Karpas-422 (cell line): ENCODE data around the gene SLC2A9. TPM values are rescaled to one million over a fixed set of nuclear protein-coding genes. Genes with fewer than 3 reads are reported as not detected.

Source experiments
- DNase-seq: peaks from one replicate; pipeline ENCODE4 v3.0.0-alpha.2; 2015
- H2AFZ ChIP-seq: fragments of 200-600 bp; sonication (generic); 2 replicates; pipeline ENCODE4 v1.6.1; 2014; ENCODE audit warnings: antibody characterized with exemption, low read length, mixed read lengths
- H3K27ac ChIP-seq: fragments of 200-600 bp; sonication (generic); 2 replicates; pipeline ENCODE4 v1.5.1; 2014; ENCODE audit warnings: mild to moderate bottlenecking, low read length, moderate library complexity
- H3K27me3 ChIP-seq: fragments of 200-600 bp; sonication (generic); 2 replicates; pipeline ENCODE4 v1.6.1; 2014; ENCODE audit warnings: low read length, mixed read lengths
- H3K36me3 ChIP-seq: fragments of 200-600 bp; sonication (generic); 2 replicates; pipeline ENCODE4 v1.6.1; 2014; ENCODE audit warnings: low read length, mixed read lengths; ENCODE audit not compliant: insufficient read depth
- H3K4me1 ChIP-seq: fragments of 200-600 bp; sonication (generic); 2 replicates; pipeline ENCODE4 v1.6.1; 2014; ENCODE audit warnings: mild to moderate bottlenecking, low read length, mixed read lengths
- H3K4me2 ChIP-seq: fragments of 200-600 bp; sonication (generic); 2 replicates; pipeline ENCODE4 v1.6.1; 2014; ENCODE audit warnings: low read length, low read depth, mild to moderate bottlenecking; ENCODE audit not compliant: poor library complexity, severe bottlenecking
- H3K4me3 ChIP-seq: fragments of 200-600 bp; sonication (generic); 2 replicates; pipeline ENCODE4 v1.5.1; 2014; ENCODE audit warnings: mild to moderate bottlenecking, antibody characterized with exemption, low read length, mixed read lengths
- H3K79me2 ChIP-seq: fragments of 200-600 bp; sonication (generic); 2 replicates; pipeline ENCODE4 v1.6.1; 2014; ENCODE audit warnings: mild to moderate bottlenecking, low read length, mixed read lengths
- H3K9ac ChIP-seq: fragments of 200-600 bp; sonication (generic); 2 replicates; pipeline ENCODE4 v1.6.0; 2014; ENCODE audit warnings: low read length
- H3K9me2 ChIP-seq: fragments of 200-600 bp; sonication (generic), shearing (Covaris generic); replicated peaks from 2 replicates; pipeline ENCODE4 v1.6.0; 2014; ENCODE audit warnings: mild to moderate bottlenecking, low read length, moderate library complexity; ENCODE audit not compliant: insufficient read depth
- H3K9me3 ChIP-seq: fragments of 300-700, 200-600 bp; sonication (generic); 2 replicates; pipeline ENCODE4 v1.6.1; 2014; ENCODE audit warnings: low read length, mixed read lengths
- H4K20me1 ChIP-seq: fragments of 200-600 bp; sonication (generic); 2 replicates; pipeline ENCODE4 v1.6.1; 2014; ENCODE audit warnings: mild to moderate bottlenecking, antibody characterized with exemption, low read length, low read depth; ENCODE audit not compliant: insufficient read depth
- total RNA-seq: library from RNA; depleted of rRNA; stranded (reverse); fragments of >200 nt; shearing (Covaris generic); gene quantifications from 2 replicates; pipeline ENCODE4 v1.2.3, GENCODE V29; 2014; ENCODE audit warnings: low replicate concordance

Gene SLC2A9
- total RNA-seq, 1 experiment from 2014 or later: 0.71 TPM

GRCh38 chr4:10057023-10057395, 35.7 kb upstream of the SLC2A9 start:
- Histone ChIP-seq H3K27me3 (no peaks in the 10 kb centered on the region), H3K36me3 (no peaks in the 10 kb centered on the region), H3K9me3 (no peaks in the 10 kb centered on the region), H3K4me3 (no peak overlapping the region), H3K9ac (no peak overlapping the region), H3K4me2 (no peak overlapping the region), H2AFZ (no peak overlapping the region), H3K79me2 (no peaks in the 10 kb centered on the region), H3K9me2 (no peaks in the 10 kb centered on the region), H3K27ac (no peak overlapping the region), H4K20me1 (no peaks in the 10 kb centered on the region), H3K4me1 (peaks cover 9% of the 10 kb centered on the region)
- no peak for DNase-seq

- Histone ChIP-seq H3K4me1 (peaks cover 9% of the 10 kb centered on the region), H3K9ac (no peak overlapping the region), H3K4me2 (no peak overlapping the region), H4K20me1 (no peaks in the 10 kb centered on the region), H2AFZ (no peak overlapping the region), H3K79me2 (no peaks in the 10 kb centered on the region), H3K36me3 (no peaks in the 10 kb centered on the region), H3K27ac (no peak overlapping the region), H3K9me3 (no peaks in the 10 kb centered on the region), H3K27me3 (no peaks in the 10 kb centered on the region), H3K9me2 (no peaks in the 10 kb centered on the region), H3K4me3 (no peak overlapping the region)
- no peak for DNase-seq
These were observed 35.2 kb upstream of the SLC2A9 start for GRCh38 chr4:10056334-10057022.

- Histone ChIP-seq H3K4me3 (no peak overlapping the region), H3K4me1 (peaks cover 9% of the 10 kb centered on the region), H3K9me2 (no peaks in the 10 kb centered on the region), H3K27ac (no peak overlapping the region), H3K27me3 (no peaks in the 10 kb centered on the region), H3K4me2 (no peak overlapping the region), H3K36me3 (no peaks in the 10 kb centered on the region), H4K20me1 (no peaks in the 10 kb centered on the region), H3K9ac (no peak overlapping the region), H2AFZ (no peak overlapping the region), H3K79me2 (no peaks in the 10 kb centered on the region), H3K9me3 (no peaks in the 10 kb centered on the region)
- no peak for DNase-seq
These were observed 34.6 kb upstream of the SLC2A9 start for GRCh38 chr4:10055871-10056270.

GRCh38 chr4:10054571-10055041, 33.3 kb upstream of the SLC2A9 start:
- Histone ChIP-seq H3K9ac (no peak overlapping the region), H3K9me2 (no peaks in the 10 kb centered on the region), H3K9me3 (no peaks in the 10 kb centered on the region), H3K4me1 (peaks cover 9% of the 10 kb centered on the region), H3K27me3 (no peaks in the 10 kb centered on the region), H3K4me2 (no peak overlapping the region), H3K27ac (no peak overlapping the region), H4K20me1 (no peaks in the 10 kb centered on the region), H3K4me3 (no peak overlapping the region), H3K79me2 (no peaks in the 10 kb centered on the region), H2AFZ (no peak overlapping the region), H3K36me3 (no peaks in the 10 kb centered on the region)
- no peak for DNase-seq

GRCh38 chr4:10053635-10054453, 32.5 kb upstream of the SLC2A9 start:
- Histone ChIP-seq H3K4me3 (no peak overlapping the region), H3K79me2 (no peaks in the 10 kb centered on the region), H3K9me3 (no peaks in the 10 kb centered on the region), H3K4me1 (peaks cover 9% of the 10 kb centered on the region), H2AFZ (no peak overlapping the region), H3K36me3 (no peaks in the 10 kb centered on the region), H3K27ac (no peak overlapping the region), H4K20me1 (no peaks in the 10 kb centered on the region), H3K9me2 (no peaks in the 10 kb centered on the region), H3K9ac (no peak overlapping the region), H3K27me3 (no peaks in the 10 kb centered on the region), H3K4me2 (no peak overlapping the region)
- DNase-seq: no peak

- no peak overlapping the region for H3K4me2 ChIP-seq
These were observed 30.3 kb upstream of the SLC2A9 start for GRCh38 chr4:10051517-10052135.

GRCh38 chr4:10050721-10051120, 29.4 kb upstream of the SLC2A9 start:
- peaks cover 7% of the 10 kb centered on the region for H3K4me1 ChIP-seq
- H4K20me1 ChIP-seq: no peaks in the 10 kb centered on the region
- H3K36me3 ChIP-seq: no peaks in the 10 kb centered on the region
- H2AFZ ChIP-seq: no peak overlapping the region
- H3K9me2 ChIP-seq: no peaks in the 10 kb centered on the region
- H3K79me2 ChIP-seq: no peaks in the 10 kb centered on the region
- no peak overlapping the region for H3K4me3 ChIP-seq
- H3K27ac ChIP-seq: no peak overlapping the region
- H3K9me3 ChIP-seq: no peaks in the 10 kb centered on the region
- no peak for DNase-seq
- H3K4me2 ChIP-seq: no peak overlapping the region
- H3K9ac ChIP-seq: no peak overlapping the region
- no peaks in the 10 kb centered on the region for H3K27me3 ChIP-seq

More at GRCh38 chr4:10051517-10052135, 30.3 kb upstream of the SLC2A9 start:
- no peaks in the 10 kb centered on the region for H4K20me1 ChIP-seq
- H3K4me1 ChIP-seq: peaks cover 9% of the 10 kb centered on the region
- no peaks in the 10 kb centered on the region for H3K79me2 ChIP-seq
- H3K9me2 ChIP-seq: no peaks in the 10 kb centered on the region
- no peak overlapping the region for H3K4me3 ChIP-seq
- H3K9me3 ChIP-seq: no peaks in the 10 kb centered on the region
- H3K27me3 ChIP-seq: no peaks in the 10 kb centered on the region
- DNase-seq: no peak
- H3K36me3 ChIP-seq: no peaks in the 10 kb centered on the region
- no peak overlapping the region for H2AFZ ChIP-seq
- H3K27ac ChIP-seq: no peak overlapping the region
- no peak overlapping the region for H3K9ac ChIP-seq

GRCh38 chr4:10050261-10050661, 29.0 kb upstream of the SLC2A9 start:
- Histone ChIP-seq H3K4me3 (no peak overlapping the region), H2AFZ (no peak overlapping the region), H3K4me2 (no peak overlapping the region), H3K4me1 (peaks cover 2% of the 10 kb centered on the region), H3K9ac (no peak overlapping the region), H3K9me3 (no peaks in the 10 kb centered on the region), H3K27ac (no peak overlapping the region), H3K79me2 (no peaks in the 10 kb centered on the region), H3K9me2 (no peaks in the 10 kb centered on the region), H3K27me3 (no peaks in the 10 kb centered on the region), H3K36me3 (no peaks in the 10 kb centered on the region), H4K20me1 (no peaks in the 10 kb centered on the region)
- DNase-seq: no peak
